GM19372 (cell line): ENCODE data around the gene KDM7A.
A peak's percentile ranks its signal among the peaks of the same experiment; 100 is the strongest.

Experiments
- ATAC-seq: cut with Tn5 transposase; IDR thresholded peaks from one replicate; pipeline ENCODE4 v1.9.1; 2021; ENCODE audit warnings: mild to moderate bottlenecking, low read depth, moderate library complexity; ENCODE audit not compliant: unreplicated experiment

The KDM7A gene

GRCh38 chr7:140058517-140058916 lies 118.3 kb downstream of the KDM7A start:
- no peak for ATAC-seq

DNA sequence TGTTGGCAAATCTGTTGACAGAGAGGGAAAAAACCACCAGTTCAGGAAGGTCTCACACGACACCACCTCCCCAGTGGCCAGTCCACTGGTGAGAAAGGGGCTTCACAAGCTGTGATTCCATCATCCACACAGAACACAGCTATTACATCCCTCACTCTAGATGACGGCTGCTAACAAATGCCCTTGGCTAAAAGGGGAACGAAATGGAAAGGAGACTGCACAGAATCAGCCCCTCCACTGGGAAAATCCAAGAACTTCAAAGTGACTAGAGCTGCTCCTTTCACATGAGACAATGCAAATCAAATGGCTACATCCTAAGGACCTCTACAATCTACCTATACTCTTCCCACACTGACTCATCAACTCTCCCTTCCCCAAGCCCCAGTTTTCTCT lies 119.6 kb downstream of the KDM7A start:
- no peak for ATAC-seq

DNA sequence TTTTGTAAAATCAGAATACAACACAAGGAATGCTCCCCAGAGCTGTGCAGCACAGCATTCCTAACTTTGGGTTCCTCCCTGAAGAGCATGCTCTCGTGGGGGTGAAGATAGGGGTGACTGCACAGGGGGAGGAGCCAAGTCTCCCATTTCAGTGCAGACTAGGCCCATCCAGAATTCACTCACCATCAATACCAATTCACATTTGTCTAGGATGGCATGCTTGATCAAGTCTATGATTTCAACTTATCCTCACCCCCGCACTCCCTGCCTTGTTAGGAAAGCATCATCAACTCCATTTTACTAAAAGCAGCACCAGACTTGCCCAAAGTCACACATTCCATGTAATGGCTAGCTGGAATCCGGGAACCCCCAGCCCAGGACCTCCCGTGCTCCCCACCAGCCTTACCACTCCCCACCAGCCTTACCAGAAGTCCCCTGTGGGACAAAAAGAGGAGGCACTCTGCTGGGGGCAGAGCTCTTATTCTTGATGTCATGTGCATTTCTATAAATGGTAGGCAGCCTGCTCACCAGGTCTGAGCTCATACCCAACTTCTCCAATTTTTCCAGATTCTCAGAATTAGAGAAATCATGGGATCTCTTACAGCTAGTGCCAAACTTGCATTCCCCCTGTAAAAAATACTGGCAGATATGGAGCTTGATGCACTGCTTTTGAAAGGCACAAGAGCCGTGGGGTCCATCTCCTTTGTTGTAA lies 120.2 kb downstream of the KDM7A start:
- ATAC-seq: no peak

- no peak for ATAC-seq
Measured at GRCh38 chr7:140055833-140056232, 121.0 kb downstream of the KDM7A start.

- no peak for ATAC-seq
Measured at GRCh38 chr7:140054751-140055150, 122.0 kb downstream of the KDM7A start.

DNA sequence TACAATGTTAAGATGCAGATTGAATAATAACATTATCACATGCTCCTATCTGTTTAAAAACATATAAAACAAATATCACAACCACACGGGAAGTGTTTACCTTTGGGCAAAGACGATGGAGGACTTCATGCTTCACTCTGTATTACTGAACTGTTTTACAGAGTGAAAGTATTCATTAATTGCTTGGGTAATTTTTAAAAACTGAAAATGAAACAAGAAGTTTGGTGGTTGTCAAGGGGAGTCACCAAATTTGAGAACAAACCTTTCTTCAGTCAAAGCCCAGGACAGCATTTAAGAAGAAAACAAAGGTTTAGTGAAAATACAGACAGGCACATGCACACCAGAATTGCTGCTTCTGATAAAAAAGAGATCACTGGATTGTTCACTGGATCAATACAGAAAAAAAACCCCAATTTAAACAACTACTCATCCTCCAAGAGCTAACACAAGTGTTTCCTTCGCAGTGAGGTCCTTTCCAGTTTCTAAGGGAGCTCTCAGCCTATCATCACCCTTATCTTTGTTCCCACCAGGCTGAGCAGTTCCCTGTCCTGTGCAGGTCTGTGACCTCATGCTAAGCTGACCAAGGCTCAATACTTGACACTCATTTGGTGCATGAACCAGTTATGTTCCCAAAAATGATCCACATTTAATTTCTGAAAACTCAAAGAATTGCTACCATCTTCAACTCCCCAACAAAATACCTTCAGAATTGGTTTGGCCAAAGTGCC lies 122.8 kb downstream of the KDM7A start:
- ATAC-seq: peak; percentile 88

DNA sequence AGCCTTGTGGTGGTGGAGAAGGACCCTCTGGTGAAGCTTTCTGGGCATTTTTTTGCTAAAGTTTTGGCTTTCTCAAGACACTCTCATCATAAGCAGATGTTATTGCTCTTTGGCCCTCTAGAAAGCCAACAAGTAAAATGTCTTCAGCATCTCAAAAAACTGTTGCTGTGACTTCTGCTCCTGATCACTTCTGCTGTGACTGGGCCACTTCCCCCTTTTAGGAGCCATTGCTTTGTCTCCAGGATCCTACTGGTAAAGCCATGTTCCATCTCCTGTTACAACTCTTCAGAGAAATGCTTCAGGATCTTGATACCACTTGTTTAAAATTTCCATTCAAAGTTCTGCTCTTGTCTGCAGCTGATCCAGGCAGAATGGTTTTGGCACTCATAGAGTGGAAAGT lies 125.0 kb downstream of the KDM7A start:
- no peak for ATAC-seq

DNA sequence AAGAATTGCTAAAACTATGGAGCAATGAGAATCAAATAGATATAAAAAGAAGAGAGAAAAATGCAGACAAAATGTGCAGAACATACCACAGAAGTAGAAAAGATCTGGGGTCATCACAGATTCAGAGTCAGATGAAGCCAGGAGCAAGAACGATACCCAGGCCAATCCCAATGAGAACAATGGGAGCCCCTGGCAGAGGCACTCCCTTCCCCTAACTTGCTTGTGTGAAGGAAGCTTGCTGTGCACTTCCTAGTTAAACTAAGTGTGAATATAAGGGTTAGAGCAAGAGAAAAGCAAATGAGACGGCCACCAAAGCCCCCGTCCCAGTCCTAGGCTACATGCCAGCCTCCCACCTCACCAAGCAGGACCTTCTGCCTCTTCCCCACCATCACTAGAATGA lies 126.7 kb downstream of the KDM7A start:
- no peak for ATAC-seq

DNA sequence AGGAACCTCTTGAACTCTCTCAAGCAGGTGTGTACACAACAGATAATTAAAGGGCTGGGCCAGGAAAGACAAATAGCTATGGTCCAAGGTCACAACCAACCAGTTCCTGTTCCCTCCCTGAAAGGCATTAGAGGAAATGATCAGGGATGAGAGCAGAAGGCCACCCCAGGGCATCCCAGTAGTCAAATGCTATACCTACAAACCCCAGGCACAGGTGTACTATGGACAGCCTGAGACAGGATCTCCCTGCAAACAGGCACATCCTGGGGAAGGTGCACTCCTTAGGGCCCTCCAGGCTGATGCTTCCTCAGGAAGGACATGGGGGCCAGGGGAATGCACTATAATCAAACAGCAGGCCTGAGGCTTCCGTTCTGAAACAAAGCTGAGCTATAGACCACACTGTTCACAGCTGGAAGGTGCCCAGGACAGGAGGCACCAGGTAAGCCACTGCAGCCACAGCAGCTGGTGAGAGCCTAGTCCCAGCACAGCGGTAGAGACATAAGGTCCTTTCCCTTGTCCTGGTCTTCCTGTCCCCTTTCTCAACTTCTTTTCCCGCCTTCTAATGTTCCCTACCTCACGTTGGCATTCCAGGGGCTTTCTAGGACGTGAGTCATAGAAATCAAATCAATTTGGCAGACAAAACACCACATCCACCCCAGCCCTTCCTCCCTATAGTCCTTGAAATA lies 127.3 kb downstream of the KDM7A start:
- ATAC-seq: no peak

GRCh38 chr7:140048989-140049338 lies 127.8 kb downstream of the KDM7A start:
- ATAC-seq: no peak

DNA sequence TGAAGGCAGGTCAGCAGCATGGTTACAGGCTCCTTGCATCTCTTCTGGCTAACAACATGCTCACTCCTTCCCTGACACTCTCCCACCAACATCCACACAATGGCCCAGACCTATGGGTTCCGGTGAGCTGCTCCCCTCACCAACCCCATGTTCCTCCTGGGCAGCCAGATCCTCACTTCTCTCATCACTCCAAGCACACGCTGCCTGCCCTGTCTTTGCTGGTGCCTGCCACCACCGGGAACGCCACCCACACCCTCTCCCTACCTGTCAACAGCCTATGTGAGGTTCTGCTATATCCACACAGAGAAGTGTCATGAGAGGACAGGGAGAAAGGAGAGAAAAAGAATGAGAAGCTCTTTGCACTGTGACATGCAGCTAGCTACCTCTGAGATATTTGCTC lies 128.6 kb downstream of the KDM7A start:
- ATAC-seq: no peak

GRCh38 chr7:140047197-140047596 lies 129.6 kb downstream of the KDM7A start:
- no peak for ATAC-seq

DNA sequence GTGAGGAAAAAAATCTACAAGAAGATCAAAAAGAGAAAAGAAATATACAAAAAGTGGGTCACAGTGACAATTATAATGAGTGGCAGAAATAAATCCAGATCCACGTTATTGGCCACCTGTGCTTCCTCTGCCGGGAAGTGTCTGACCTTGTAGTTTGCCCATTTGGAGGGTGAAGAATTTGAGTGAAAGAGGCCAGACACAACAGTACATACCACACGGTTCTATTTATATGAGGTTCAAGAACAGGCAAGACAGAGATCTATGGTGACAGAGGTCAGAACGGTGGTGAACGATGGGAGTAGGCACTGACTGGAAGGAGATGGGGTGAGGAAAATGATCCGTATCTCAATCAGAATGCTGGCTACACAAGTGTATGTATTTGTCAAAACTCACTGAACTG lies 131.1 kb downstream of the KDM7A start:
- no peak for ATAC-seq

- no peak for ATAC-seq
Measured at GRCh38 chr7:140044251-140044650, 132.5 kb downstream of the KDM7A start.

DNA sequence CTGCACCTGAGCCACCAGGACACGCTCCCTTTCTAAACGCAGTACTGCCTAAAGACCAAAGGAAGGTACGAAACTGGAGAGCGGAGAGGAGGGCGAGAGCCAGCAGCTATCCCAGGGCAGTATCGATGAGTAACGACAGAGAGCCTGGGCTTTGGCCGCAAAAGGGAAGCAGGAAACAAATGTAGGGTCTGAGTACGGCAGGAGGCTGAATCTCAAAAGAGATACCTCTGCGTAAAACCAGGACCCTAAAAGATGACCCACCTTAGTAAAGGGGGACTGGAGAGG lies 134.5 kb downstream of the KDM7A start:
- no peak for ATAC-seq

- no peak for ATAC-seq
Measured at GRCh38 chr7:140041659-140042385, 135.0 kb downstream of the KDM7A start.

DNA sequence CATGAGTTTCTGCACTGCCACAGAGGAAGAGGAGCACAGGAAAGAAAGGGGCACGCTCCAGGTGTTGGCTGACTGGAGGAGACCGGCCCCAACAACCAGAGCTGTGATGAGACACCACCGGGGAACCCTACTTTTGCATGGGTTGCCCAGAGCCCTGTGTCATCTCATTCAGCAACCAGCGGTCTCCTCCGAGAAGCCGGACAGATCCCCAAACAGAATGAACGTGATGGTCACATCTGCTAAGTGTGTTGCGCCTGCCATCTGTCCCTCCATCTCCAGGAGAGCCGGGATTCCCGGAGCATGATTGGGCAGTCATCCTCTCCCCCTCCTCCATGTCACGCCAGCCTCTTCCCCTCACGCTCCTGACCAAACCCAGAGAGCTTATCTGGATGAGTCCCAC lies 136.9 kb downstream of the KDM7A start:
- no peak for ATAC-seq

DNA sequence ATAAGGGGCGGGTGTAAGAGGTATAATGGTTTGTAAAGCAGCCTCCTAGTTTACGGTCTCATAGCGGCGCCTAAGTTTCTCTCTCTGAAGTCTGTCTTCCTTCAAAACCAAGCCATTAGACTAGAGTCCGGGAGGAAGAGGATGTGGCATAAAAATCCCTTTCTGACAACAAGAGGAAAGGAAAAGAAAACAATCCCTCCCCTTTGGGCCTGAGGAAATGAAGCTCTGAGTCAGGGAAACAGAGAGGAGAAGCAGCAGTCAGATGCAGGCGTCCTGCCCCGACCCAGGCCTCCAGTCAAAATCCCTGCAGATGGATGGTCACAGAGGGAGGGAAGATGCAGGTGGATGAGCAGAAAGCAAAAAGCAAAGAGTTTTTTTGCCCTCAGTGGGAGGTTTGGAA lies 137.7 kb downstream of the KDM7A start:
- no peak for ATAC-seq

DNA sequence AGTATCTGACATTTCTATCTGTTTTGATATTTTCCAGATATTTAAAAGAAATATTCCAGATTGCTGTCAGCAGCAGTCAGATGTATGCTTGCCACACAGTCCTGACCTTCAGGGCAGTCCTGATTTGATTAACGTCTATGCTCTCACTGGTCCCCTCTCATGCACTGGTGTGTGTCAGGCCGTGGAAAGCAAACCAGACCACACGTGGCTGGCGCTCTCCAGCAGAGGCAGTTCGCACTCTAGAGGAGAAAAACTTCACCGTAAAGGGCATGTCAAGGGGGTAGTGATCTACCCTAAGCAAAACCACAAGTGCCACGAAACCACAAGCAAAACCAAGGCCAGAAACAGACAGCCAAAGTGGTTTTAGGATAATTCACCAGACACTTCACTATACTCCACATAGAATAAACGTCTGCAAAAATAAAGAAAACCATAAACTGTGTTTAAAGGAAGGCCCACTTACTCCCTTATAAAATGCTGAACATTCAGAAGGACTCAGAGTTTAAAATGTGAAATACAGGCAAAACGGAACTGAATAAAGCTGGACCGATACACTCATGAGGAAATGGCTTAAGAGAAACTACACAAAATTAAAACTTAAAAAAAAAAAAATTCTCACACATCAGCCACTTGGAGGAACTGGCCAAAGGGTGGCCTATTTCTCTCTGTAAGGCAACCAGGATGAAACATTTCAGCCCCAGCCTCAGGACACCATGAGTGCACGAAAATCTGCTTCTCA lies 140.4 kb downstream of the KDM7A start:
- ATAC-seq: no peak

- no peak for ATAC-seq
Measured at GRCh38 chr7:140035400-140036223, 141.2 kb downstream of the KDM7A start.
